Heart right ventricle (tissue), 16 donors: ENCODE data around the gene RHOT2. TPM values are rescaled to one million over a fixed set of nuclear protein-coding genes. Genes with fewer than 3 reads are reported as not detected.

ENCODE experiments used
- ATAC-seq, 8 donors: fragments of 200-7000 bp; cut with Tn5 transposase; one replicate each; pipeline ENCODE4 v1.9.1; 2020; ENCODE audit warnings: mild to moderate bottlenecking in 8 of 8, moderate library complexity in 8 of 8, moderate number of reproducible peaks in 1 of 8
- DNase-seq, 2 donors: peaks; one replicate each; pipeline ENCODE4 v3.0.0-alpha.2; 2020
- H3K27ac ChIP-seq, 10 donors: fragments of 200-600 bp; sonication (generic) in 2 of 10; one replicate each; pipeline versions ENCODE4 v1.5.0 to v1.8.0; 2020 to 2022; ENCODE audit warnings: mild to moderate bottlenecking in 3 of 10
- H3K27me3 ChIP-seq, 7 donors: fragments of 200-600 bp; one replicate each; pipeline ENCODE4 v1.8.0; 2021 to 2022; ENCODE audit warnings: mild to moderate bottlenecking in 2 of 7
- H3K36me3 ChIP-seq, 9 donors: fragments of 200-600 bp; sonication (generic) in 1 of 9; one replicate each; pipeline versions ENCODE4 v1.5.0 to v1.8.0; 2020 to 2022; ENCODE audit warnings: mild to moderate bottlenecking in 2 of 9
- H3K4me1 ChIP-seq, 9 donors: fragments of 200-600 bp; sonication (generic) in 1 of 9; one replicate each; pipeline versions ENCODE4 v1.5.0 to v1.8.0; 2020 to 2022; ENCODE audit warnings: mild to moderate bottlenecking in 4 of 9
- H3K4me3 ChIP-seq, 10 donors: fragments of 200-600 bp; sonication (generic) in 2 of 10; one replicate each; pipeline versions ENCODE4 v1.5.0 to v1.8.0; 2020 to 2022; ENCODE audit warnings: mild to moderate bottlenecking in 7 of 10, moderate library complexity in 2 of 10
- H3K9me3 ChIP-seq, 11 donors: fragments of 200-600 bp in 10 of 11; sonication (generic) in 2 of 11; one replicate each; pipeline versions ENCODE4 v1.5.0 to v1.8.0; 2013 to 2022; ENCODE audit warnings: mild to moderate bottlenecking in 2 of 11, control low read depth in 1 of 11, moderate library complexity in 1 of 11
- CTCF ChIP-seq, 9 donors: fragments of 200-600 bp; sonication (generic) in 2 of 9; IDR thresholded peaks; one replicate each; pipeline versions ENCODE4 v1.5.0 to v1.8.0; 2021 to 2022; ENCODE audit warnings: antibody characterized with exemption in 9 of 9, mild to moderate bottlenecking in 5 of 9, moderate library complexity in 1 of 9
- WGBS, 2 donors: extraction: QIAGEN DNeasy Blood & Tissue Kit; methylation state at CpG; one replicate each; pipeline ENCODE4 v1.1.7; 2013; ENCODE audit warnings: inconsistent platforms in 1 of 2; 5-methylcytosine and 5-hydroxymethylcytosine counted together
- intact Hi-C, 10 donors: fragments of 100-400 bp; cut with DNase I; formaldehyde crosslinking; loops; one replicate each; pipeline versions ENCODE4 v1.11.1 to v1.14.2; 2022
- polyA plus RNA-seq, 2 donors: library from polyadenylated mRNA; stranded (reverse); fragments of 200-250 nt; gene quantifications; one replicate each; pipeline ENCODE4 v1.2.3, GENCODE V29; 2013
- total RNA-seq, 10 donors: library from RNA; stranded (reverse); fragmentation: NEBNext Ultra II Directional in 3 of 10; extraction: Animal tissue kit (Norgen Biotek cat#: 25700) in 3 of 10; gene quantifications; one replicate each; pipeline versions ENCODE4 v1.2.1 to v1.2.4, GENCODE V29; 2021 to 2023
- donor health status: Arrhythmogenic right ventricular cardiomyopathy.
- donor health status: ischemic (EF 13 %, LVEDD 7.1; RV severe dilation, severe dysfunction).
- donor health status: healthy with polysubstance abuse.
- donor health status: DM: no; HTN: yes; CAD: no.
- donor health status: DM: no; HTN: no; CAD: no.
- donor health status: ischemic (EF 25% LVEDD 6.9; RV normal size, moderate dysfunction).
- donor health status: ischemic (EF 25% LVEDD 5.7; RV mildly dilated, moderate dysfunction).
- donor health status: healthy.
- donor health status: DM: yes; HTN: yes; CAD: no.
- donor health status: Ischemic cardiomyopathy.
- donor health status: ischemic (EF 35%, LVEDD 5.7; RV mildly dilated, moderate dysfunction).
- donor health status: nonischemic (EF 11% LVEDD 7.7; RV severe dilation, severe dysfunction).
- donor health status: DM: yes; HTN: yes; CAD: no.
- donor health status: PGD.
- donor health status: ischemic (EF 29% LVEDD 5.4; RV normal size, mild dysfunction).
- donor health status: nonischemic (EF 23%, LVEDD 6.1; RV moderate dilation, normal function).

Gene RHOT2
- total and polyA plus RNA-seq, 12 donors: 66.8 to 261 (median 92.6) TPM

GRCh38 chr16:704047-704446 is 36.1 kb downstream of the RHOT2 start:
- H3K9me3 ChIP-seq: no peaks in the 10 kb centered on the region
- 62 to 67% methylated on average over 7 of the region's 7 CpGs for WGBS, 2 donors
- H3K27ac ChIP-seq: no peak overlapping the region
- H3K4me3 ChIP-seq: no peak overlapping the region
- TF ChIP-seq CTCF (IDR thresholded peaks at IDR 0.05): no peak
- H3K4me1 ChIP-seq: peaks cover 0 to 17% (median 7%) of the 10 kb centered on the region in 9 donors
- intact Hi-C loops: no loop called here
- ATAC-seq (no peak), DNase-seq (no peak)
- H3K27me3 ChIP-seq: peaks cover 51 to 97% (median 93%) of the 10 kb centered on the region in 7 donors
- no peaks in the 10 kb centered on the region for H3K36me3 ChIP-seq

GRCh38 chr16:704552-705380 is 36.8 kb downstream of the RHOT2 start:
- Histone ChIP-seq H3K36me3 (no peaks in the 10 kb centered on the region), H3K27ac (no peak overlapping the region), H3K27me3 (peaks cover 51 to 97% (median 92%) of the 10 kb centered on the region in 7 donors), H3K9me3 (no peaks in the 10 kb centered on the region), H3K4me3 (no peak overlapping the region), H3K4me1 (peaks cover 0 to 19% (median 8%) of the 10 kb centered on the region in 9 donors)
- DNase-seq (no peak), ATAC-seq (no peak)
- intact Hi-C loops: no loop called here
- WGBS, 2 donors: 10 to 13% methylated on average over 48 to 50 of the region's 50 CpGs
- no peak for TF ChIP-seq CTCF (IDR thresholded peaks at IDR 0.05)

- DNase-seq (no peak), ATAC-seq (no peak)
- no peak within 1 kb of the TSS for H3K27ac ChIP-seq
- TF ChIP-seq CTCF (IDR thresholded peaks at IDR 0.05): no peak
- 1% methylated on average over 42 to 112 of the region's 115 CpGs for WGBS, 2 donors
- H3K4me1 ChIP-seq: peaks cover 0 to 22% (median 14%) of the 10 kb centered on the region in 9 donors
- H3K36me3 ChIP-seq: no peaks in the 10 kb centered on the region
- intact Hi-C loops: no loop called here
- H3K4me3 ChIP-seq: peak within 1 kb of the TSS in 3 of 10 donors; percentile 19 to 26 (median 22)
- no peaks in the 10 kb centered on the region for H3K9me3 ChIP-seq
- peaks cover 46 to 97% (median 92%) of the 10 kb centered on the region in 7 donors for H3K27me3 ChIP-seq
These were observed 37.7 kb downstream of the RHOT2 start, which contains the start of gene FBXL16 for GRCh38 chr16:705431-706188. Gene FBXL16 (minus strand): TSS chr16:705801. CDS start chr16:697405, 8,396 bp downstream.
